HG02885 (cell line): Measurements from ENCODE around the gene OR10T2.
A peak's percentile ranks its signal among the peaks of the same experiment; 100 is the strongest.
"Not testable (repeated sequence)": the region's sequence is repeated elsewhere in the genome, so short reads cannot be mapped to it uniquely, and the experiment has no call there.

Source experiments
- ATAC-seq: cut with Tn5 transposase; IDR thresholded peaks from one replicate; pipeline ENCODE4 v1.9.1; 2021; ENCODE audit warnings: mild to moderate bottlenecking; ENCODE audit not compliant: unreplicated experiment, poor library complexity

OR10T2 gene, protein sequence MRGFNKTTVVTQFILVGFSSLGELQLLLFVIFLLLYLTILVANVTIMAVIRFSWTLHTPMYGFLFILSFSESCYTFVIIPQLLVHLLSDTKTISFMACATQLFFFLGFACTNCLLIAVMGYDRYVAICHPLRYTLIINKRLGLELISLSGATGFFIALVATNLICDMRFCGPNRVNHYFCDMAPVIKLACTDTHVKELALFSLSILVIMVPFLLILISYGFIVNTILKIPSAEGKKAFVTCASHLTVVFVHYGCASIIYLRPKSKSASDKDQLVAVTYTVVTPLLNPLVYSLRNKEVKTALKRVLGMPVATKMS

DNA sequence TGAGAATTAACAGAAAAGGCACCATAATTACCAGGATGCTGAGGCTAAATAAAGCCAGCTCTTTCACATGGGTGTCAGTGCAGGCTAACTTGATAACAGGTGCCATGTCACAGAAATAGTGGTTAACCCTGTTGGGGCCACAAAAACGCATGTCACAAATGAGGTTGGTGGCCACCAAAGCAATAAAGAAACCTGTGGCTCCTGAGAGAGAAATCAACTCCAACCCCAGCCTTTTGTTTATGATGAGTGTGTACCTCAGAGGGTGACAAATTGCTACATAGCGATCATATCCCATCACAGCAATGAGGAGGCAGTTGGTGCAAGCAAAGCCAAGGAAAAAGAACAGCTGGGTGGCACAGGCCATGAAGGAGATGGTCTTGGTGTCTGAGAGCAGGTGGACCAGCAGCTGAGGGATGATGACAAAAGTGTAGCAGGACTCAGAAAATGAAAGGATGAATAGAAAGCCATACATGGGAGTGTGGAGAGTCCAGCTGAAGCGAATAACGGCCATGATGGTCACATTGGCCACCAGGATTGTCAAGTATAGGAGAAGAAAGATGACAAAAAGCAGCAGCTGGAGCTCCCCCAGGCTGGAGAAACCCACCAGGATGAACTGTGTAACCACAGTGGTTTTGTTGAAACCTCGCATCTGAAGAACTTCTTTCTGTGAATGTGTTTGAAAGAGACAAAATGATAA, at the start of gene OR10T2:
Gene OR10T2 (minus strand): TSS at position 649 of the 697 bp plus-strand sequence. CDS start 0 bp downstream, at position 649.
- ATAC-seq: no peak

DNA sequence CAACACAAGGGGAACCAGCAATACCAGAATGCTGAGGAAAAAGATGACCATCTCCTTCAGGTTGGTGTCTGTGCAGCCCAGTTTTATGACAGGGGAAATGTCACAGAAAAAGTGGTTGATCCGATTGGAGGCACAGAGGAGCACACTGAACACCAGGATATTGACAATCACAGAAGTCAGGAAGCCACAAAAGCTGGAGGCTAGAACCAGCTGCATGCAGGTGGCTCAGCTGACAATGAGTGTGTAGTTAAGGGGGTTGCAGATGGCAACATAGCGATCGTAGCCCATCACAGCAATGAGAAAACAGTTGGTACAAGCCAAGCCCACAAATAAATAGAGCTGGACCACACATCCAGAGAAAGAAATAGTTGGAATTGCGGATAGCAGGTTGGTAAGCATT, 46.1 kb upstream of the OR10T2 start:
- no peak for ATAC-seq

DNA sequence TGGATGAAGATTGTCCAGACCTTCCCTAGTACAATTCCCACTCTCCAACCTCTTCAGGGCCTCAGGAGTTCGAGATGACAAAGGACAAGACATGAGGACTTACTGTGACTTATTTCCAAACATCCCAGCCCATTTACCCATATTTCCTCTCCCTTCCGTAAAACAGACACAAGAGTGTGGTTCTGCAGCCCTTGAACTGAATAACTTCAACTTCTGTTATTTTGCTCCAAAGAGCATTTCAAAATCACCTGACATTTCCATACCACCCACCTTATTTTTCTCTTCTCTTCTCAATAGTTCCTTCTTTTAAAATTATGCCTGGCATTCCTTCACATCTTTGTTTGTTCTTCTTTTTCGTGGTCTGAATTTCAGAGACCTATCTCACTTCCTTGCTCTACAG, 35.5 kb upstream of the OR10T2 start:
- ATAC-seq: no peak

DNA sequence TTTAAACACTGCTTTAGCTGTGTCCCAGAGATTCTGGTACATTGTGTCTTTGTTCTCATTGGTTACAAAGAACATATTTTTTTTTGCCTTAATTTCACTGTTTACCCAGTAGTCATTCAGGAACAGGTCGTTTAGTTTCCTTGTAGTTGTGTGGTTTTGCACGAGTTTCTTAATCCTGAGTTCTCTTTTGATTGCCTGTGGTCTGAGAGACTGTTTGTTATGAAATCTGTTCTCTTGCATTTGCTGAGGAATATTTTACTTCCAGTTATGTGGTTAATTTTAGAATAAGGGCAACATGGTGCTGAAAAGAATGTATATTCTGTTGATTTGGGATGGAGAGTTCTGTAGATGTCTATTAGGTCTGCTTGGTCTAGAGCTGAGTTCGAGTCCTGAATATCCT, 30.9 kb upstream of the OR10T2 start:
- ATAC-seq: not testable (repeated sequence)

DNA sequence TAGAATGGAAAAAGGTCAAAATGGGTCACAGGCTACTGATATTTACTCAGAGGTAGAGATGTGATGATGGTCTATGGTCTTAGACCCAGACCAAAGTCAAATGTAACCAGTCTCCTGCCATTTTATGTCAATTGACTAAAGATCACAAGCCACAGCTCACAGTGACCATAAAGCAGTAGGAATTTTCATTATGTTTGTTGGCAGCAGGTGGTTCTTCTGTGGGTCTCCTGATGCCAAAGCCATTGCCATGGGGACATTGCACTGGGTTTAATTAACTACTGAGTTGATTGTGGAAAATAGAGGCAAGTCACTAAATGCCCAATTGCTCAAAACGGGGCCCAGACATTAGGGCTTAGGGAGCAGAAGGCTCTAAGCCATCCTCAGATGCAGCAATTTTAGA, 26.9 kb upstream of the OR10T2 start, which contains the start of gene OR10K2:
Gene OR10K2 (minus strand): TSS at position 101 of the 400 bp plus-strand sequence. CDS start 5,371 bp downstream, outside the sequence.
- no peak for ATAC-seq

DNA sequence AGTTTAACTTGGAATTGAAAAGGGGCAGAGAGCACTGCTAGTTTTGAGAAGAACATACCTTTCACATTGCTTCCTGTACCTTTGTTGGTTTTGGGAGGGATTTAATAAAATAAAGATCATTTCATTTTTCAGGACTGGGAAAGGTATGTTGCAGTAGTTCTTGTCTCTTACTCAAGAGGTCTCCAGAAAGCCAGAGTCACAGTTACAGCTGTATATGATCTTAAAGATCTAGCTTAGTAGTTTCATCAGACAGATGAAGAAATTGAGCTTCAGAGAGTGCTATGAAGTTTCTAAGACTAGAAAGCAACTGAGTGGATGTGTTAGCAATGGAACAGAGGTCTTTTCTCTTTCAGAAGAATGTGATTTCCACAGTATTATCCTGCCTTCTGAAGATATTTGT, 25.8 kb upstream of the OR10T2 start:
- ATAC-seq: no peak

DNA sequence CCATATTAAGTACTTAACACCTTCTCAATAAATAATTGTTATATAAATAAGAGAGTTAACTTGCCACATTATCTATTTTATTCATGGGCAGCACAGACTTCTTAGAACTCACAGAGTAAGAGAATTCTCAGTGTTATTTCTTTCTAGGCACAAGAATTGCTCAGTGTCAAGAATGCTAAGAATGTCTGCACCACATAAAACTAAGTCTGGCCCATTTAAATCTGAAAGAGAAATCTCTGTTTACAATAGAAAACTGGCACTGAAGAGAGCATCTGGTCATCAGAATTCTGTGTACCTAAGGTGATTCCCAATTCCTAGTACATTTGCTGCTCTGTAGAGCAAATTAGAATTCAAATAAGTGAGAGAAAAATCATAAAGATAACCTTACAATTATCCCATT, 22.9 kb upstream of the OR10T2 start:
- ATAC-seq: no peak

DNA sequence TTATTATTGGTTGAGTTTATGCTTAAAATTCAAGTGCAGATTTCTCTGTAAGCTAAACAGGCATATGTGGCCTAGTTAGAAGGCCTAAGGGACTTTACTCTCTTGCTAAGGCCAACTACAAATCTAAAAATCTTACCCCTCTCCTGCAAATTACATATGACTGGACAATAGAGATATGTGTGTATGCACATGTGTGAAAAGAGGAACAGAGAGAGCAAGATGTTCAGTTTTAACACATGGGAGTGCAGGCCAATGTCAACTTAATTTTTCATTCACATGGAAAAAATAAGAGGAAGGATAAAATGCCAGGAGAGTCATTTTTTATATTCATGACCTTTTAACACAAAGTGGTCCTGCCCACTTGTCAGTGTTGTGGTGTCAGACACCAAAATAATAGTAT, 18.3 kb upstream of the OR10T2 start:
- ATAC-seq: no peak

DNA sequence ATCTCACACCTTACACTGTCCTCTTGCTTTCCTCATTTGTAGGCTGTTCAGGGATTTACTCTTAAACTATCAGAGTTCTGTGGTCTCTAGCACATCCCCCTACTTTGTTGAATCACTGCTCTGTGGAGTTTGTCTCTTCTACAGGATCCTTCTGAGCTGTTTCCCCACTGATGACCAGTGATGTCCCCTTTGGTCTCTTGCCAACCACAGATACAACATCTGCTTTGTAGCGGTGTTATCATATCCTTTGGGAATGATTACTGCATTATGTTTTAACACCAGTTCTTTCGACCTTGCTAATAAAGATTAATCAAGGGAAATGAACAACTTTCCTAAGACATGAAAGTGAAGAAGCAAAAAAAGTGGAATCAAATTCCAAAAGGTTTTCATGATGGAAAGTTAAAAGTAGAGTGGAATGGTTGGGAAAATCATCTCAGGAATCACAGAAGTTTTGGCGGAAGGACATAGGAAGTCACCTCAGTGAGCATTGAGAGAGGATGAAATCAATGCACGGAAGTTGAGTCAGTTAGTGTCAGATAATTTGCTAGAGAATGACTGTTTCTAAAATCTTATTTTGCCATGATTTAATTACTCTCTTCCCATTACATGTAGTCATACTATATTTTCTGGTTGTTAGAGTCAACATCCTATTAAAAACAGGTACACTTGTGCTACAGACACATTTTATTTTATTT, 15.5 kb upstream of the OR10T2 start:
- no peak for ATAC-seq

DNA sequence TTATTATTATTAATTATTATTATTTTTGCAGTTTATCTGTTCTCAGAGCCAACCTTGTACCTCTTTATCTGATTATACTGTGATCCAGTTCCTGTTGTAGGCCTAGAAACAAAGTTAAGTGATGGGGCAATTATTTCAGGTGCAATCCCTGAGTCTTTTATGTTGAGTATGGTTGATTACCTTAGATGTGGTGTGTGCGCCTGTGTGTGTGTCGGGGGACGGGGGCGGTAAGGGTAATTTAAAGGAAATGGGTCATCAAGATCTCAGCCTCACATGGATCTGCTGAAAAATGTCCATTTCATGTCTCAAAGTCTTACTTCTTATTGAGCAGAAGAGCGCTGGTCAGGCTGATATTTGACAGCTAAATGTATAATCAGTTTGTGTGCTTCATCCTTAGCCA, 7.8 kb upstream of the OR10T2 start:
- no peak for ATAC-seq

DNA sequence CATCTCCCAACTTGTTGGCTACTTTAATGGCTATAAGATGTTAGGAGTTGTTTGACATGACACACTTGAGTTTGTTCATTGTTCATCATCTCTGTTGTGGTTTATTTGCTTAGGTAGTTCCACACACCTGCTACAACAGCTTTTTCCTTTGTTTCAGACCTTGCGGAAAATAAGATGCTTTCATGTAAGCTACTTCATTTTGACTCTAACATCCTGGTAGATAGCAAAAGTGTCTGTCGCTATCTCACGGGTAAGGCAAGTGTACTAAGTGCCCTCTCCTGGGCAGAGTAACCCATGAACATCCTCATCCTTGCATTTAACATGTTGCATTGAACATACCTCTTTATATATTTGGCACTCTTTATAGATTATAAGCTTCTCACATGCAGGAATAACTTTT, 1.6 kb upstream of the OR10T2 start:
- ATAC-seq: no peak

DNA sequence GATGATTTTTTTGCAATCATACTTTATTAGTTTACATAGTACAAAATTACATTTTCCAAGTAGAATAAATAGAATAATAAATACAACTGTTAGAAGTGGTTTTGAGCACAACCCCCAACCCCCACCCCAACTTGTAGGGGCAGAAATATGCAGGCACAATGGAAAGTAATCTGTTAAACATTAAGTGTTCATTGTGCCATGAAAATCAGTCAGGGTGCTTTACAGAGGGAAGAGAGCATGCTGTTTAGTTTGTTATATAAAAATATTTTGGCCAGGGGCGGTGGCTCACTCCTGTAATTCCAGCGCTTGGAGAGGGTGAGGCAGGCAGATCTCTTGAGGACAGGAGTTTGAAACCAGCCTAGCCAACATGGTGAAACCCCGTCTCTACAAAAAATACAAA, 2.6 kb downstream of the OR10T2 start:
- ATAC-seq: no peak

DNA sequence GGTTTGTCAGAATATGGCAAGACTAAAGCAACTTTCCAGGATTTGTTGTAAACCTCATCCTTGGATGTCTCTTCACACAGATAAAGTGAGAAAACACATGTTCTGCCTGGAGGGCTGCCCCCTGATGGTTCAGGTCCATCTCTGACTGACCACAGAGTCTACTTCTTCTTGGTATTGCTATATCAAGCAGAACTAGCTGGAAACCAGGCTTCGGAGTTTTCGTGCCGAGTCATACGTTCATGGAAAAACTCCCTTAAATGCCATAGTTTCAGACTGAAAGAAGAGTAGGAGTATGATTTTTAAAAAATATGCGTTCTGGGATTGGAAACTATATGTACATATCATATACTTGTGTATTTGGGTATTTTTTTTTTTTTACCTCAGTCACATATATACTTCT, 5.8 kb downstream of the OR10T2 start:
- ATAC-seq: no peak

DNA sequence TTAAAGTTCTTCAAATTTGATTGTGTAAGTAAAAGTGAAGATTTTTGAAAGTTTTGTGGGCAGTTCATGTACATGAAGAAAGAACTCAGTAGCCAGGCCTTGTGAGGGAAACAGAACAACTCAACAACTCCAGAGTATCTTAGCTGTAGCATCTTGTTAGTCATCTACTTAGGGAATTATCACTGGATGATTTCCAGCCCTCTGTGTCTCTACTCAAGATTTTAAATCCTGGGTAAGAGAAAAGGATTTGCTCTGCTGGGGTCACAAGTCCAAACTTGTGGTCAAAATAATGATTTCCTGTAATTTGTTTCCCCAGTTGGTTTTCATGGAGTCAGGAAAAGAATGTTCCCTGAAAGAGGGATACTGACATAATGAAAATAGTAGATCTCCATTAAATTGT, 8.2 kb downstream of the OR10T2 start:
- ATAC-seq: no peak

DNA sequence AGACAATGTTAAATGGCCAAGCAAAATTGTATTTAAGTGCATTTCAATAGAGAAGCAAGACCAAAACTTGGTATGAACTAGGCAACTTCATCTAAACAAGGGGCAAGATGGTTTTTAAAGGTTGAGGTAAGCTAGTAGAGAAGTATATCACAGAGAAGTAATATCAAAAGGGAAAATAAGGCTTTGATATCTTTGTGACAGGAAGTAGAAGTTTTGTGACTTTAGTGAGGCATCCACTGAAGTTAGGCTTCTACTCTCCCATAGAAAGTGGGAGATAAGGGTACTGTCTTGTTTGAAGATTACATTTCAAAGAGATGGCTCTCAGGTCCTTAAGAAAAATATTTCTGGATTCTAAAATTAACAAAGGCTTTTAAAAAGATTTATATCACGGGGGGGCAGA, 8.9 kb downstream of the OR10T2 start:
- ATAC-seq: no peak

DNA sequence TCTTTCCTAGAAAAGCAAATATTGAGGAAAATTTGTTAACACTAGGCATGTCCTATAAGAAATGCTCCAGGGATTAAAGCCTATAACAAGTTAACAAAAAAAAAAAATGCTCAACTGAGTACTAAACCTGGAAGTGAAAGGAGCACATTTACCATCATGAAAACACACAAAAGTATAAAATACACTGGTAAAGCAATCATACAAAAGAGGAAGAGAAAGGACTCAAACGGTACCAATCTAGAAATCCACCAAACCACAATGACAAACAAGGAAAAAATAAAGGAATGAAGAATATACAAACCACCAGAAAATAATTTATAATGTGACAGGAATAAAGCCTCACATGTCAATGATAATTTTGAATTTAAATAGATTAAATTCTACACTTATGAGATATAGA, 24.4 kb downstream of the OR10T2 start:
- ATAC-seq: no peak

DNA sequence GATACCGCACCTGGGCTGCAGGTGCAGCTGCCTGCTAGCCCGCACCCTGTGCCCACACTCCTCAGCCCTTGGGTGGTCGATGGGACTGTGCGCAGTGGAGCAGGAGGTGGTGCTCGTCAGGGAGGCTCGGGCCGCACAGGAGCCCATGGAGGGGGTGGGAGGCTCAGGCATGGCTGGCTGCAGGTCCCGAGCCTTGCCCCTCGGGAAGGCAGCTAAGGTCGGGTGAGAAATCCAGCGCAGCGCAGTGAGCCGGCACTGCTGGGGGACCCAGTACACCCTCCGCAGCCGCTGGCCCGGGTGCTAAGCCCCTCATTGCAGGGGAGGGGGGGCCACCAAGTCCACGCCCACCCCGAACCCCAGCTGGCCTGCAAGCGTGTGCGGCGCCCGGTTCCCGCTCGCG, 25.2 kb downstream of the OR10T2 start:
- not testable (repeated sequence) for ATAC-seq

DNA sequence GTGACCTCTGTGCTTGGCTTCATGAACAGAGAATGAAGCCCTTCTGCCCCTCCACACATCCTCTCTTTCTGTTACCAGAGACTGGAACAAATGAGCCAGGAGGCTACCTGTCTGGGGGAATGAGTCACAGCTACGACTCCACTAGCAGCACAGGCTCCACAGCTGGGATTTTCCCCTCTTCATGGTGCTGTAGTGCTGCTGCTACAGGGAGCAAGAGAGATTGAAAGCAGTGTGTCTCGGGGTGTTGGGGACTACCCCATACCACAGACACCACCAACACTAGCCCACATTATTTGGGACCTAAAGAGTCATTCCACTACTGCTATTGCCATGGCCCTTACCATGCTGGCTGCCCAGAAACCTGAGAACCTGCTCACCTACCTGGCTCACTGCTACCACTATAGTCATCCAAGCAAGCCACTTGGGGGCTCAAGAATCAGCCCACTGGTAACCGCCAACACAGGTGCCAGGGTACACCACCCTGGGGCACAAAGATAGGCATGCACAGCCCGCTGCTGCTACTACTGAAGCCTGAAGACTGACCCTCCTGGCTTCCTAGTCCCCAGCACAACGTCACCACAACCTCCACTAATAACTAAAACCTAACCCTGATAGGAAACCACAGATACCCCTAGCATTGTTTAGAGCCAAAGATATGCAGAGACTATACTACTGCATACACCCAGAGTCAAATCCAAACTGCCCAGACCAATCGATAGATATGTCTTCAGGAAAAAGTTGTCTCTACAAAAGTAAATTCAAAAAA, 27.9 kb downstream of the OR10T2 start:
- peak; percentile 98 for ATAC-seq

DNA sequence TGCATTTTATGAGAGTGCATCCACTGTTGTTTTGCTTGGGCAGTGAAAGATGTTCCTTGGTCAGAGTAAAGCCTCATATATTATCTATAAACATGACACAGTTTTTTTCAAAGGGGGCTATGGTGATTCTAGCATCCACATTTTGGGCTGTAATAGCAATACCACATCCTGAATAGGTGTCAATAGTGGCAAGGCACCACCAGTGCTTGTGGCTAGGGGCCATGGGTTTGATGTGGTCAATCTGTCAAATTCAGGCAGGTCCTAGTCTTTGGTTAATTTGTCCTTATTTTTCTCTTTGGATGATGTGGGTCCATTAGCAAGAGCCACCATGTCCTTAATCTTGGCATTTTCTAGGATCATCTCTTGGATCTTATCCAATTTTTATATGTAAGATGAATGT, 32.5 kb downstream of the OR10T2 start:
- ATAC-seq: no peak

DNA sequence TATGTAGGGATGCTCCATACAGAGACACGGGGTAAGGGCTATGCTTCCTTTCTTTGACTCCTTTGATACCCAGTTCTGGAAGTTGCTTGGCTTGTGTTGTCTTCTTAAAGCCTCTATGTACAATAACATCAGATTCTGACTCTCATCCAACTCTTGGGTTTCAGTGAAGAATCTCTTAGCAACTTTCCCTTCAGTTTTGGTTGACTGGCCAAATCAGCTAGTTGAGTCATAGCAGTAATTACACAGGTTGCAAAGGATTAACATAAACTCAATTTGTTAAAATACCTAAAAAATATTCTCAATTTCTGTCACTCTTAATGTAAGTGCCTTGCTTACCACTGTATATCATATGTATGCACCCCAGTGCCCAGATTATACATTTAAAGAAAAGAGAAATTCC, 36.3 kb downstream of the OR10T2 start:
- ATAC-seq: no peak

DNA sequence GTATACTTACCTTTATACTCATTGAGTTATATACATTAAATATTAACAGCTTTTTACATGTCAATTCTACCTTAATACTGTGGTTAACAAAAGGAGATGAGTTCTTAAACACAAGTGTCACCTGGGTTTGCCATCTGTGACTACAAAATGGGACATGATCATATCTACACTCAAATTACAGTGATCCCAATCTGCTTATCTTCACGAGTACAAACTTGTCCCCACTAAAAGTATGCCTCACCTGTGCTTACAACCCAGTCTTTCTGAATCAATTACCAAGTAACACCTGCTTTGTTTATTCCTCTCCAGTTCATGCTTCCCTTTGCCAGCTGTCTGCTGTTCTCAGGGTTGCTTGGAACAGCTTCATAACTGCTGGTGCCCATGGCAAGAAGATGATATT, 36.8 kb downstream of the OR10T2 start:
- ATAC-seq: no peak
